Measurements from ENCODE around the gene DRC3.
A peak's percentile ranks its signal among the peaks of the same experiment; 100 is the strongest.
"Not testable (repeated sequence)": the region's sequence is repeated elsewhere in the genome, so short reads cannot be mapped to it uniquely, and the experiment has no call there.

Gene DRC3

DNA sequence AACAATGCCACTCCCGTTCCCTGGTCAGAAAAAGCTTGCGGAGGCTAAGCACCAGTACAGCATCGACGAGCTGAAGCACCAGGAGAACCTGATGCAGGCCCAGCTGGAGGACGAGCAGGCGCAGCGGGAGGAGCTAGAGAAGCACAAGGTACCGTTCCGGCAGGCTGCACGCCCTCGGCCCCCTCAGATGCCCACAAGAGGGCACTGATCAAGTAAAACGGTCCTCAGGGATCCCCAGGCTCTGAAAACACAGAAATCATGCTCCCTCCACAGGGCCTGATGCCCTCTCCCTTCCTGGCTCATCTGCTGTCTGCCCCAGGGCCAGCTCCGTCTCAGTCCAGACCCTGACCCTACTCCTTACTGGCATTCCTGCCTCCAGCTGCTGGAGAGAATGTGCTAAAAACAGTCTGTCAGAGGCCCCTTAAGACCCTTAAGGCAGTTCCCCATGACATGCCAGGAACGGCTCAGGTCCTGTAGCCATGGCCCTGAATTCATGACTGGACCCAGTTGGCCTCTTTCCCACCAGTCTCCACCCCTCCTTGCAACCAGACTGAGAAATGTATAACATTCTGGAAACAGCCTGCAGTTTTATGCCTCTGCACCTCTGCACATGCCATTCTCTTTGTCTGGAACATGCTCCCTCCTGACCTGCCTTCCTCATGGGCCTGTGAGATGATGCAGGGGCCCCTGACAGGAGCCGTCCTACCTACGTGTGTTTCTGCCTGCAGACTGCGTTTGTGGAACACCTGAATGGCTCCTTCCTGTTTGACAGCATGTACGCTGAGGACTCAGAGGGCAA lies 21.8 kb downstream of the DRC3 start:
- DNase-seq (ENCODE audit: low spot score), result no peak

DNA sequence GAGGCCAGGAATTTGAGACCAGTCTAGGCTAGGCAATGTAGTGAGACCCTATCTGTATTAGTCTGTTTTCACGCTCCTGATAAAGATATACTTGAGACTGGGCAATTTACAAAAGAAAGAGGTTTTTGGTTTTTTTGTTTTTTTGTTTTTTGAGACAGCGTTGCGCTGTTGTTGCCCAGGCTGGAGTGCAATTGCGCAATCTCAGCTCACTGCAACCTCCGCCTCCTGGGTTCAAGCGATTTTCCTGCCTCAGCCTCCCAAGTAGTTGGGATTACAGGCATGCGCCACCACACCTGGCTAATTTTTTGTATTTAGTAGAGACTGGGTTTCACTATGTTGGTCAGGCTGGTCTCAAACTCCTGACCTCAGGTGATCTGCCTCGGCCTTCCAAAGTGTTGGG lies 23.2 kb downstream of the DRC3 start:
- not testable (repeated sequence) for DNase-seq (ENCODE audit: low spot score)

DNA sequence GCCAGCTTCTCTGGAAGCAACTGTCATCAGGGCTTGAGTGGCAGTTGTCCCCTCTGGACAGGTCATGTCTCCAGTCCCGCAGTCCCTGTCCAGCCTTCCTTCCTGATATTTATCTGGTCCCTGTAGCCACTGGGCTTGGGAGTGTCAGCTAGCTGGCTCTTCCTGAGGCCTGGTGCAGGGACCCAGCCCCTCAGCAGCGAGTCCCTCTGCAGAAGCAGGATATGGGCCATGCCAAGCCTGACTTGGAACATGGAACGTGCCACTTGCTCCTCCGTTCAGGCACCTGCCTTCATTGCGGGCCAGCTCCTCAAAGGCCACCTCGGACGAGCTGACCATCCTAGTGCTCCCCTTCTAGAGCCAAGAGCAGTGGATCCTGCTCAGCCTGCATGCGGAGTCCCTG lies 26.3 kb downstream of the DRC3 start:
- DNase-seq (ENCODE audit: low spot score), result no peak

DNA sequence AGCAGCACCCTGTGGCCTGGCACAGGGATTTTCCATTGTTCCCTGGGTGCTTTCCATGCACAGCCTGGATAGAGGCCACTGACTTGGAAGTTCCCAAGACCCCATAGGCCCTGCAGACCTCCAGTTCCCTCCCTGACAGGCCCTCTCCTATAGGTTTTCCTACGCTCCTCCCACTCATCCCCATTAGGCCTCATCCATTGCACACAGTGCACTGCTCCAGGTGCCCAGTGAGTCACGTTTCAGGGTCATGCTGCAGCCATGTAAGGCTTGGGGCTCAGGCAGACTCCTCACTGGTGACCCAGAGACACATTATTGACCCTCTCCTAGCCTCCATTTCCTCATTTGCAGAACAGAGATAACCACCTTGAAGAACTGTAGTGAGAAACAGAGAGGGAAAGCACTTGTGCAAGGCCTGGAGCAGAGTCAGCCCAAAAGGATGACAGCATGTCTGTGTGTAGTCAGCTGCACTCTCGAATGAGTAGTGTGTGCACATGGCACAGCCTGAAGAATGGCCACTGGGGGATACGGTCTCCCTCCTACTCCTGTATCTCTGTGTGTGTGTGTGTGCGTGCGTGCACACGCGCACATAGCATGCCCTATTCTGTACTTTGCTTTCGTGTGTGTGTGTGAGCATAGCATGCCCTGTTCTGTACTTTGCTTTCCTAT lies 26.8 kb downstream of the DRC3 start:
- DNase-seq (ENCODE audit: low spot score), result no peak

DNA sequence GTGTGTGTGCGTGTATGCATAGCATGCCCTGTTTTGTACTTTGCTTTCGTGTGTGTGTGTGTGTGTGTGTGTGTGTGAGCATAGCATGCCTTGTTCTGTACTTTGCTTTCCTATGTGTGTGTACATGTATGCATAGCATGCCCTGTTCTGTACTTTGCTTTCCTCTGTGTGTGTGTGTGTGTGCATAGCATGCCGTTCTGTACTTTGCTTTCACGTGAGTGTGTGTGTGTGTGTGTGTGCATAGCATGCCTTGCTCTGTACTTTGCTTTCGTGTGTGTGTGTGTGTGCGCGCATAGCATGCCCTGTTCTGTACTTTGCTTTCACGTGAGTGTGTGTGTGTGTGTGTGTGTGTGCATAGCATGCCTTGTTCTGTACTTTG lies 27.4 kb downstream of the DRC3 start:
- DNase-seq (ENCODE audit: low spot score), result no peak

DNA sequence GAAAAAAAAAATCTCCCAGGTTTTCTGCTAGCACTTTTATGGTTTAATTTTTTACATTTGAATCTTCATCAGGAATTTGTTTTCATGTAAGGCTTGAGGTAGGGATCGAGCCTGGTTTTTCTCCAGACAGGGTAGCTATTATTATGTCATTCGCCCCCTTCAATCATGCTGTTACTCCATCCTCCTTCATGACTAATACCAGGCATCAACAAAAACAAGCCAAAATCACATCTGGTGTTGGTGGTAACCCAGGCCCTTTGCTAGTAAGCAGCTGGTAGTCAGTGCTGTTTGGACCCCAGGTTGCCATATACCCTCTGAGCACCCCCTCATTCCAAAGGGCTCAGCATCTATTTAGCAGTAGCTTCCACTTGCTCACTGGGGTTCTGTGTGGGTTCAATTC lies 29.5 kb downstream of the DRC3 start:
- DNase-seq (ENCODE audit: low spot score), result peak; percentile 32

DNA sequence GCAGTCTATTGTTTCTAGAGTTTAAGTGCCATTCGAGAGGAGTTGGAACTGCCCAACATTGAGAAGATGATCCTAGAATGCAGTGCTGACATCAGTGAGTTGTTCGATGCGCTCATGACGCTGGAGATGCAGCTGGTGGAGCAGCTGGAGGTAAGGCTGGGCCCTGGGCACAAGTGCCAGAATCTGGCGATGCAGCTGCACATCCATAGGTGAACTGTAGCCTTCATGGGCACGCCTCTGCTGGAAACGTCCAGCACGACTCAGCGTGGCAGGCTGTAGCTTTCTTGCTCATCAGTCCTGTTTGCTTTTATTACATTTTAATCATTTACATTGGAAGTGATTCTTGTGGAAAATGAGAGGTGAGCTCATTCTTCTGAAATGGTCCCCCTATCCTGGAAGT lies 31.7 kb downstream of the DRC3 start:
- DNase-seq (ENCODE audit: low spot score), result no peak

DNA sequence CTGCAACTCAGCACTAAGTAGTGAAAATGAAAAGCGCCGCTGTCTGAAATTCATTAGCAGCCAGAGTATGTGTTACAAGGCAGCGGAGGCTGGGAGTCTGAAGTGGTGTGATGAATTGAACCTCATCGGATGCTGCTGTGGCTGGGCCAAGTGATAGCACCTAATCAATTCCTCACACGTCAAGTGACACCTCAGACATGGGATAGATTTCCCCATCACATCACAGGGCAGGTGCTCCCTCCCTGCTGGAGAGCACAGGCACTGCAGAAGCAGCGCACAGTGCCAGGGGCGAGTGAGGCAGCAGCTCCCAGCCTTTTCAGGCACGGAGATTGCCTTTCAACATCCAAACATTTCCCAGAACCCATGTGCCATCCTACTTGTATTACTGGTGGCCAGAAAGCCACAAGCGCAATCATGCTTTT lies 32.2 kb downstream of the DRC3 start:
- no peak for DNase-seq (ENCODE audit: low spot score)

DNA sequence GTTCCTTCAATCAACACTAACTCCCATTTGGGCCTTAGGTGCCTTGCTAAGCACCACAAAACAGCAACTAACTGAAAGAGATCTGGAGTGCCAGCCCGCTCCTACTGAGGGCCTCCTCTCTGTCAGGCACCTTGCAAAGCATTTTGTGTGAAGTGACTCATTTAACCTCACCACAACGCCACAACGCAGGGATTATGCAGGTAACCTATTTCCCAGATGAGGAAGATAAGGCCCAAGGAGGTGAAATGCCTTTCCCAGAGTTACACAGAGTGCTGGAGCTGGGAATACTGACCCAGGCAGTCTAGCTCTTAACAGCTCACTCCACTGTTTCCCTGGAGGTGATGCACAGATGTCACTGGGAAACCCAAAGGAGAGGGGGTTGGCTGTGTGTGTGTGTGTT lies 32.8 kb downstream of the DRC3 start:
- no peak for DNase-seq (ENCODE audit: low spot score)

DNA sequence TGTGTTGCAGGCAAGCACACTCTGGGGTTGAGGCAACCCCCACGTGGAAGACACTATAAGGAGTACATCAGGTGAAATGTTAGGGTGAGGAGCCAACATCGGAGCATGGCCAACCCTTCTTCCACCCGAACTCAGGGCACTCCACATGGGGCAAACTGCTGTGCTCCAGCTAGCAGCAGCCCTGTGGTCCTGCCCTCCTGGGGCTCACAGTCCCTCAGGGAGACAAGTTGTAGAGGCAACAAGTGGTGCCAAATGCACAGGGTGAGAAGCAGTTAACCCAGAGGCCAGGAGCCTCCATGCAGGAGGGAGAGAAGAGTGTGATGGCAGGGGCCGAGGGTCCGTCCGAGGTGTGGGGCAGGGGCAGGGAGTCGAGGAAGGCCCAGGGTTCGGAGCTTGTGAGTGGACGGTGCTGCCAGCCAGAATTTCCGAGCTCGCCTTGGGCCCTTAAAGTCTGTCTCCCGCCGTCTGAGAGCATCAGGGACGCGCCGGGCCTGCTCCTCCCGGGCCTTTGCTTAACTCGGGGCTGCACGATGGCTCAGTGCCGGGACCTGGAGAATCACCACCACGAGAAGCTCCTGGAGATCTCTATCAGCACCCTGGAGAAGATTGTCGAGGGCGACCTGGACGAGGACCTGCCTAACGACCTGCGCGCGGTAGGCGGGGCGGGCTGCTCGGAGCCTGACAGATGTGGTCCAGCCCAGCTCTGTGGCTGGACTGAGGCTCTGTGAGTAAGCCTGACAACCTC lies 34.0 kb downstream of the DRC3 start:
- DNase-seq (ENCODE audit: low spot score), result no peak

DNA sequence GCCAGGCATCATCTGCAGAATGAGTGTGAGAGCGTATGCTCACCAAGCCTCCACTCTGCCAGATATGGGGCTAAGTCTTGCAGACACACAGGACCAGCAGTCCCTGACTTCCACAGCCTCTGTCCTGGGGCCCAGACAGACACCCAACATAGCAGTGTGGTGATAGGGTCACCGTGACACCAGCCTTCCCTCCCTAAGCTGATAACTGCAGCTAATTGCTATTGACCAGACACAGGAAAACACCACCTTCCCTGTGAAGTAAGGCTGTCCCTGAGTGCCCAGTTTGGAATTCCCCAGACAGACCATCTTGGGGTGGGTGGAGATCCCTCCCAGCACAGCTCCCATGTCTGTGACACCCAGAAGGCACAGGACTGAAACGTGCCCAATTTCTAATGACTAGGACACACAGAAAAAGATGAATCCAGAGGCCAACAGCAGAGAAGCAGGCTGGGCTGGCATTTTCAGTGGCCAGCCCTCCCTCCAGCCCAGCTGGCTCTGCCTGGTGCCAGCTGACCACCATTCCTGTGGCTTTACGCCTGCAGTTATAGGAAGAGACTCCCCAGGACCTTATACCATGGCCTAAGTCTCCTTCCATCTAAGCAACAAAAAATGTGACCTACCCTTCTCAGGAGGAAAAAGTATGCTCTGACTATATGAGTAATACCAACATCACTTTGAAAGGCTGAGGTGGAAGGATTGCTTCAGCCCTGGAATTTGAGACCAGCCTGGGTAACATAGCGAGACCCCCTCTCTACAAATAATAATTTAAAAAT lies 36.0 kb downstream of the DRC3 start:
- DNase-seq (ENCODE audit: low spot score), result peak; percentile 78

DNA sequence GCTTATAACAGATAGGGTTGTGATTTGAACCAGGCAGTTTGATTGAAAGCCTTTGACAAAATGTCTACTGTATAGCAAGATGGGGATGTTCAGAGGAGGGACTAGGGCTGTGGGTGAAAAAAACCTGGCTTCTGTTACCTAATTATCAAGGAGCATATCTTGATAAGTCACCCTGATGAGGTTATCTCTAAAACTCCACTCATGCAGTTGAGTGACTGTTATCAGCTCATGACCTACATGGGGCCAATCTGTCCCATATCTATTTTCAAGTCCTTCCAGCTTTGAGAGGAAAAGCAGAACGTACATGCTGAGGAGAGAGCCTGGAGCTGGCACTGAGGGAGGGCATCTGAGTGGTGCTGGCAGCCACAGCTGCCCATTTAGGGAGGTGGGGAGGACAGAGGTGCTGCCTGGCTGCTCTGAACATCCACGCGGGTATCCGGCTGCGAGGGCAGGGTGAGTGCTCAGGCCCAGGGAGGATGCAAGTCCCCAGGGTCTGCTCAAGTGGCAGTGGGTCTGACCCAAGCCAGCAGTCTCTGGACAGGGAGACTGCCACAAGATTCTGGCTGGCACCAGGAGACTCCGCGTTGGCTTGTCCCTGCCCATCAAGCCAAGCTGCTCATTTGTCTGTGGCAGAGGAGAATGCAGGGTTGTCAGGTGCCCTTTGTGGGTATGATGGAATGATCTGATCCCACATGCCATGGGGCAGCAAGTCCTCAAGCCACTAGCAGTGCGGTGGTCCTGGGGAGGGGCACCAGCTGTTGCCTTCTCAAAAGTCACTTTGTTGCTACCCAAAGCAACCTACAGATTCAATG lies 37.2 kb downstream of the DRC3 start:
- DNase-seq (ENCODE audit: low spot score), result no peak

DNA sequence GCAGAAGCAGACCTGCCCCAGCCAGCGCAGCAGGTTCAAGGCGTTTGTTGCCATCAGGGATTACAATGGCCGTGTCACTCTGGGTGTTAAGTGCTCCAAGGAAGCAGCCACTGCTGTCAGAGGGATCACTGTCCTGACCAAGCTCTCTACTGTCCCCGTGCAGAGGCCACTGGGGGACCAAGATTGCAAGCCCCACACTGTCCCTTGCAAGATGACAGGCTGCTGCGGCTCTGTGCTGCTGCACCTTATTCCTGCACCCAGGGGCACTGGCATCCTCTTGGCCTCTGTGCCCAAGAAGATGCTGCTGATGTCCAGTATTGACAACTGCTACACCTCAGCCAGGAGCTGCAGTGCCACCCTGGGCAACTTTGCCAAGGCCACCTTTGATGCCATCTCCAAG lies 38.6 kb downstream of the DRC3 start:
- no peak for DNase-seq (ENCODE audit: low spot score)

DNA sequence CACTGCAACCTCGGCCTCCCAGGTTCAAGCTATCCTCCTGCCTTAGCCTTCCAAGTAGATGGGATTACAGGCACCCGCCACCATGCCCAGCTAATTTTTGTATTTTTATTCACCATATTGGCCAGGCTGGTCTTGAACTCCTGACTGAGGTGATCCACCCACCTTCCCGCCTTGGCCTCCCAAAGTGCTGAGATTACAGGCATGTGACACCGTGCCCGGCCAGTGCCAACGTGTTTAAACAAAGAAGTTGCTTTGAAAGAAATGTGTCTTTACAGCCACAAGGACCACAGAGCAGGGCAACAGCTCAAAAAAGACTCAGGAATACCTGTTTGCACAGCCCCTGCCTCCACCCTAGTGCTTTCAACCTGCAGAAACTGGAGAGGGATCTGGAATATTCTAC lies 41.3 kb downstream of the DRC3 start:
- no peak for DNase-seq (ENCODE audit: low spot score)

DNA sequence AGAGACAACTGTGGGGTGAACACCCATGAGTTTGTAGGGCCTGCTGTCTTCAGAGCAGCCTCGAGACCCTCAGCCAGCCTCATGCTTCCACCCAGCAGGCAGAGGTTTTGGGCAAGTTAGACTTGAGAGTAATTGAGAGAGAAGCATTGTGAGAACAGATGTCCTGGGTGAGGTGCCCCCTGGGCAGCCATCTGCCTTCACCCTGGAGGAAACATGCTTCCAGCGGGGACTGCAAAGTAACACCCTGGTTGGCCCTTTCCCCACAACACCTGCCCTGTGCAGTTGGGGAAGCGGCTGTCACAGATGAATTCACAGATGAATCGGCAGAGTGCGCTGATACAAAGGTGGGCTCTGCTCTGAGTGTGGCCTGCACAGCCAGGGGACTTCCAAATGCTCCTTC lies 42.9 kb downstream of the DRC3 start:
- DNase-seq (ENCODE audit: low spot score), result no peak

DNA sequence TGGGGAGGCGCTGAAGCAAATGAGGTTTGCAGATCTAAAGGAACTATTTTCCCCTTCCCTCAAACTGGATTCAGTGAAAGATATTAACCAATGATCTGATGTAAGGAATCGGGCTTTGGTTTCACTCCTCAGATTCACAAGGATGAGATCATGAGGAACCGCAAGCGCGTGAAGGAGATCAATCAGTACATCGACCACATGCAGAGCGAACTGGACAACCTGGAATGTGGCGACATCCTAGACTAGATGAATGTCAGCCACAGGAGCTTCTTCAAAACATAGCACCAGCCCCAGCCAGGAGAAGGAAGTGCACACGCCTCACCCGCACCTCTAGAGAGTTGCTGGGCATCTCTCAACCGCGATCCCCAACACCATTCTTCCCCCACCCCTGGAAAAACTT lies 43.8 kb downstream of the DRC3 start:
- DNase-seq (ENCODE audit: low spot score), result no peak

DNA sequence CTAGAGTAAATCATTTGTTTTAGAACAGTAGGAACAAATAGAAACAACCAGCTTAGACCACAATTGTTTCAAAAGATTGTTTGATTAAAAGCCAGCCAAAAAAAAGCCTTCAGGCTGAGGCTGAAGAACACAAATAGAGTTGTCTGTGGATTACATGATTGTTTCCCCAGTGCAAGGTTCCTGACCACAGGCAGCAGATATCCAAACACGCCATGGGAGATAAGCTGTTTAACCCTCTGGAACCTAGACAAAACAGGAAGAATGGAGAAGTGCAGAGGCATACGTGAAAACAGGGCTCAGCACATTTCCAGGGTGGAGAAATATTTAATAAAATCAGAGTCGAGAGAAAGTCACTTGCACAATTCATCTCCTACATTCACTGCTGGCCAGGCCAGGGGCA lies 45.3 kb downstream of the DRC3 start:
- no peak for DNase-seq (ENCODE audit: low spot score)

DNA sequence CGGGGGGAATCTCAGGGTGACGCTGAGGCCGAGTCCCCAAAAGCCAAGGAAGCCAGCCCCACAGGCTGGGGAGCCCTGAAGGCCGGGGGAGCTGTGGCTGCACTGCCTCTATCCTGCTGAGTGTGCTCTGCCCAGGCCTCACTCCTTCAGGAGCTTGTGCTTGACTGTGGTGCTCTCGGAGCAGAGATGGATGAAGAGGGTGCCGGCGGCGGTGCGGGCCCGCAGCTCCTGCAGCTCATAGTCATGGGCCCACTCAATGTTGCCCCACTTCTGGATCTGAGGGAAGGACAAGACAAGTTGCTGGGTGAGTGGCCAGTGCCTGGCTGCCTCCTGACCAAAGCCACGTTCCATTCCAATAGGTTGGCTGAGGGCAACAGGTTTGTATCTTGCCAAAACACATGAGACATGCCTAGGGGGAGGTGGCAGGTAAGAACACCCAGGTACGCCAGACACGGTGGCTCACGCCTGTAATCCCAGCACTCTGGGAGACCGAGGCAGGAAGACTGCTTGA lies 45.8 kb downstream of the DRC3 start:
- DNase-seq (ENCODE audit: low spot score), result no peak

DNA sequence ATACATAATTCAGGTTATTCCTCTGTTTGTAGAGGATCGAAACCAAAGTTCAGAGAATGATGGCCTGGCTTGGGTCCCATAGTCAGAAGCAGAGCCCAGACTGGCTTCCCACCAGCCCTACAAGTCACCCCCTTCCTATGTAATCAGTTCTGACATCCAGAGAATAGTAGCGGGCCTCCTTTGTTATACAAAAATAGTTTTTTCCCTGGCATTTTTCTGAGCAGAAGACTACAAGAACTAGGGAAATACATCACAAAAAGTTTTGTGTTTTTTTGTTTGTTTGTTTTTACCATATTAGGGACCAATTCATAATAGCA lies 47.1 kb downstream of the DRC3 start:
- DNase-seq (ENCODE audit: low spot score), result no peak

DNA sequence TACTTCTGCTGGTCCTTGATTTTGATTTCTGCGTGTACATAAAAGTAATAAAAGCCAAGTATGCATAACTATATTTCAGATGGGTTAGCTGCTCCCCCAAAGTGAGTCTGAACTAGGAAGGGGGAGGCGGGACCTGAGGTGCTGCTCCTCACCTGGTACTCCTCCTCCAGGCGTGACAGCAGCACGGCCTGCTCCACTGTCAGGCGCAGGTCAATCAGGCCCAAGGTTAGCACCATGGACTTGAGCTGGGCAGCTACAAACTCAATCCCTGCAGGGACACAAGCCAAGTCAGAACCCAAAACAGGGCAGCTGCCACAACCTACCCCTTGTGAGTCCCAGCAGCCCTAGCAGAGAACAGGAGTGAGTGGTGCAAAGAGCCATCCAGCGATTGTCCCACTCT lies 48.3 kb downstream of the DRC3 start:
- no peak for DNase-seq (ENCODE audit: low spot score)

DNA sequence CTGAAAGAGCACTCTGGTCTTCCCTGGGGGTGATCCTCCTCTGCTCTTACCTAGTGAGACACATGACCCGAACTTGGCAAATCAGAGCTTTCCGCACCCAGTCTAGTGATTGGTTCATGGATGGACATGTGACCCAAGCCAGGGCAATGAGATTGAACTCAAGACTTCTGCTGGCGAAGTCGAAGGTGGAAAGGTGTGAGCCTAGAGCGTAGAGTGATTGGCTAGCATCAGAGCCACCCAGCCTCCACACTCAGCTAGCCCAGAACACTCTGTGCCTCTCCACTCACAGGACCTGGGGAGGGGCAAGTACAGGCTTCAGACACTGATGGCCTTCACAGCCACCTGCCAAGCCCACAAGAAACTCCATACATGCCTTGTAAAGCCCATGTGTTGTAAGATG lies 48.7 kb downstream of the DRC3 start:
- no peak for DNase-seq (ENCODE audit: low spot score)
